CD8-positive, alpha-beta memory T cell (primary cell): ENCODE results near the gene IL17D. TPM values are rescaled to one million over a fixed set of nuclear protein-coding genes. Genes with fewer than 3 reads are reported as not detected.

Experiments used
- CTCF ChIA-PET: fragments of 350-600 bp; sonication (Branson Sonifier 250); formaldehyde crosslinking; loops from one replicate; lab custom pipeline; 2021; ENCODE audit warnings: antibody characterized with exemption; lab: Charles Lee
- POLR2A ChIA-PET: fragments of 350-600 bp; sonication (Branson Sonifier 250); formaldehyde crosslinking; loops from one replicate; lab custom pipeline; 2021; ENCODE audit warnings: antibody characterized with exemption; lab: Charles Lee
- DNase-seq, 5 donors: peaks; one replicate each; pipeline versions ENCODE4 v3.0.0 to v3.0.0-alpha.2; 2020 to 2022; ENCODE audit warnings: mixed read lengths in 1 of 5
- H3K27ac ChIP-seq: one replicate; pipeline ENCODE4 v1.7.0; 2013; ENCODE audit warnings: low read depth, mild to moderate bottlenecking, low read length, moderate library complexity
- H3K27me3 ChIP-seq: 2 replicates; pipeline ENCODE4 v1.7.0; 2013; ENCODE audit warnings: low read length, mild to moderate bottlenecking; ENCODE audit not compliant: insufficient read depth, poor library complexity, severe bottlenecking
- H3K36me3 ChIP-seq: 2 replicates; pipeline ENCODE4 v1.7.0; 2013; ENCODE audit warnings: mild to moderate bottlenecking, low read length, moderate library complexity; ENCODE audit not compliant: insufficient read depth
- H3K4me1 ChIP-seq: 2 replicates; pipeline ENCODE4 v1.7.0; 2013; ENCODE audit warnings: mild to moderate bottlenecking, low read length, moderate library complexity; ENCODE audit not compliant: insufficient read depth
- H3K4me3 ChIP-seq: 2 replicates; pipeline ENCODE4 v1.7.0; 2013; ENCODE audit warnings: mild to moderate bottlenecking, low read length
- H3K9me3 ChIP-seq: 2 replicates; pipeline ENCODE4 v1.7.0; 2013; ENCODE audit warnings: mild to moderate bottlenecking, low read length
- H3K27ac Mint-ChIP-seq, 8 donors: one replicate each; pipeline ENCODE4 v1.8.0; 2020 to 2021; ENCODE audit warnings: mixed read lengths in 8 of 8, mild to moderate bottlenecking in 6 of 8, inconsistent platforms in 3 of 8, moderate library complexity in 3 of 8
- H3K27me3 Mint-ChIP-seq, 2 donors: one replicate each; pipeline ENCODE4 v1.8.0; 2020 to 2021; ENCODE audit warnings: mixed read lengths in 2 of 2, mild to moderate bottlenecking in 1 of 2, moderate library complexity in 1 of 2
- H3K36me3 Mint-ChIP-seq, 3 donors: one replicate each; pipeline ENCODE4 v1.8.0; 2020 to 2021; ENCODE audit warnings: mixed read lengths in 3 of 3, inconsistent platforms in 1 of 3, mild to moderate bottlenecking in 1 of 3
- H3K4me1 Mint-ChIP-seq, 3 donors: one replicate each; pipeline ENCODE4 v1.8.0; 2020 to 2021; ENCODE audit warnings: mixed read lengths in 3 of 3, inconsistent platforms in 1 of 3, mild to moderate bottlenecking in 1 of 3
- H3K4me3 Mint-ChIP-seq, 7 donors: one replicate each; pipeline ENCODE4 v1.8.0; 2020 to 2021; ENCODE audit warnings: mixed read lengths in 7 of 7, mild to moderate bottlenecking in 6 of 7, moderate library complexity in 4 of 7, inconsistent platforms in 2 of 7
- H3K9me3 Mint-ChIP-seq, 5 donors: one replicate each; pipeline ENCODE4 v1.8.0; 2020 to 2022; ENCODE audit warnings: mixed read lengths in 5 of 5, mild to moderate bottlenecking in 3 of 5, moderate library complexity in 2 of 5, inconsistent platforms in 1 of 5
- polyA plus RNA-seq: library from polyadenylated mRNA; unstranded; fragments of 300-500 nt; fragmentation: Illumina TruSeq; gene quantifications from one replicate; pipeline ENCODE4 v1.2.3, GENCODE V29; 2021
- total RNA-seq, 2 experiments: library from RNA; stranded (reverse); gene quantifications; one replicate each; pipeline ENCODE4 v1.2.3, GENCODE V29; 2021

IL17D gene
- total and polyA plus RNA-seq, 3 experiments from 2014 or later = 0.28 to 0.98 (median 0.84) TPM

DNA sequence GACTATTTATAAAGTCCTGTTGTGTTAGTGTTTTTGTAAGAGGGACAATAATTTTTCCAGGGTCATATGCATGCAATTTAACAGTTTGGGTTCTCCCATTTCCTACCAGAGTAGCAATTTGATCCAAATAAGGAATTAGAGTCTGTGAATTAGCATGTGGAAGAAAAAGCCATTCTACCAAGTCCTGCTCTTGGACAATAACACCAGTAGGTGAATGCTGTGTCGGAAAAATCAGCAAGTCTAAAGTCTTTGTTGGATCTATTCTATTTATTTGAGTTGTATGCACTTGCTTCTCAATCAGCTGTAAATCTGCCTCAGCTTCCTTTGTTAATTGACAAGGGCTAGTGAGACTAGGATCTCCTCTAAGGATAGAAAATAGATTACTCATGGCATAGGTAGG lies 21.4 kb upstream of the IL17D start:
- H3K4me3 ChIP-seq = no peak overlapping the region
- H3K9me3 ChIP-seq = no peaks in the 10 kb centered on the region
- H3K27me3 ChIP-seq = no peaks in the 10 kb centered on the region
- DNase-seq = no peak
- H3K9me3 Mint-ChIP-seq = no peaks in the 10 kb centered on the region
- ChIA-PET CTCF (no interaction called here), POLR2A (no interaction called here)
- no peaks in the 10 kb centered on the region for H3K4me1 Mint-ChIP-seq
- no peaks in the 10 kb centered on the region for H3K27me3 Mint-ChIP-seq
- no peak overlapping the region for H3K27ac ChIP-seq
- H3K27ac Mint-ChIP-seq = no peak overlapping the region
- peaks cover 0 to 16% (median 11%) of the 10 kb centered on the region in 3 donors for H3K36me3 Mint-ChIP-seq
- no peak overlapping the region for H3K4me3 Mint-ChIP-seq
- no peaks in the 10 kb centered on the region for H3K36me3 ChIP-seq
- H3K4me1 ChIP-seq = no peaks in the 10 kb centered on the region

DNA sequence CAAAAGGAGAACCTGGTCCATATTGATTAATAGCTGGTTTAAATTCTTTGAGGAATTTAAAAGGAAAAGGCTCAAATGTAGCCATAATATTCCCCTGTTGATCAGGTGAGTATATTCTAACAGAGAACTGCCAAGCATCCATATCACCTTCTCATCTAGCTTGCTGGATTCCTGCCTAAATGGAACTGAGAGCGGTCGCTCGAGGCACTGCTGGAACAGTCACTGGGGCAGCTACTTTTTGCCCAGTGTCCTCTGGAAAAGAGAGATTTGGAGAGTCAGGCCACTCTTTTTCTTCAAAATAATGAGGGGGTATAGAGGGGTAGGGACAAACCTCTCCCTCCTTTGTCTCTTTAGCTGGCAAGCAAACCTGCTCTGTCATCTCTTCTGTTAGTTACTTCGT lies 19.5 kb upstream of the IL17D start:
- Histone ChIP-seq H3K4me3 (no peak overlapping the region), H3K27me3 (no peaks in the 10 kb centered on the region), H3K9me3 (no peaks in the 10 kb centered on the region), H3K27ac (no peak overlapping the region), H3K4me1 (no peaks in the 10 kb centered on the region), H3K36me3 (no peaks in the 10 kb centered on the region)
- ChIA-PET CTCF (no interaction called here), POLR2A (no interaction called here)
- DNase-seq = no peak
- no peaks in the 10 kb centered on the region for H3K27me3 Mint-ChIP-seq
- peaks cover 0 to 14% (median 11%) of the 10 kb centered on the region in 3 donors for H3K36me3 Mint-ChIP-seq
- H3K27ac Mint-ChIP-seq = no peak overlapping the region
- H3K9me3 Mint-ChIP-seq = no peaks in the 10 kb centered on the region
- no peak overlapping the region for H3K4me3 Mint-ChIP-seq
- H3K4me1 Mint-ChIP-seq = no peaks in the 10 kb centered on the region

GRCh38 chr13:20684546-20684945 lies 19.0 kb upstream of the IL17D start:
- Histone ChIP-seq H3K4me1 (no peaks in the 10 kb centered on the region), H3K27ac (no peak overlapping the region), H3K27me3 (no peaks in the 10 kb centered on the region), H3K9me3 (no peaks in the 10 kb centered on the region), H3K4me3 (no peak overlapping the region), H3K36me3 (no peaks in the 10 kb centered on the region)
- ChIA-PET POLR2A (no interaction called here), CTCF (no interaction called here)
- H3K9me3 Mint-ChIP-seq = no peaks in the 10 kb centered on the region
- H3K36me3 Mint-ChIP-seq = peaks cover 0 to 13% (median 11%) of the 10 kb centered on the region in 3 donors
- no peak overlapping the region for H3K4me3 Mint-ChIP-seq
- H3K27me3 Mint-ChIP-seq = no peaks in the 10 kb centered on the region
- no peak for DNase-seq
- H3K27ac Mint-ChIP-seq = no peak overlapping the region
- H3K4me1 Mint-ChIP-seq = no peaks in the 10 kb centered on the region

DNA sequence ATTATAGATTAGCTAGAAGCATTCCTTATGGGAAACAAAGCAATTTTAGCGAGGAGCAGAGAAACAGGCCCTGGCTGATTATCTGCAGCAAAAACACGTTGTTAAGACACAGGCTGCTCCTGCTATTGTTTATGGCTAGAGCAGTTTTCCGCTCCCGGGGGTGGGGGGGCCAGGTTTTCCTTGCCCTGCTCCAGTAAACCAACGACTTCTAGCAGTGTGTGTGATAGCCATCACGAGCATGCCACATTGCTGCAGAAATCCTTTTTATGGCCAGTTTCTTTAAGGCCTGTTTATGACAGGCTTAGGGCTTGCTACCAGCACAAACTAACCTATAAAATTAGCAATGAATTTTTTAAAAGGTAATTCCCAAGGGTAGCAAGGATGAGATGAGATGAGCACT lies 18.4 kb upstream of the IL17D start:
- H3K27ac Mint-ChIP-seq = no peak overlapping the region

GRCh38 chr13:20686167-20686566 lies 17.3 kb upstream of the IL17D start:
- CTCF ChIA-PET = no interaction called here
- H3K9me3 Mint-ChIP-seq = no peaks in the 10 kb centered on the region
- H3K27me3 Mint-ChIP-seq = no peaks in the 10 kb centered on the region

More for the DNA sequence above, 18.4 kb upstream of the IL17D start:
- Histone ChIP-seq H3K4me1 (no peaks in the 10 kb centered on the region), H3K9me3 (no peaks in the 10 kb centered on the region), H3K27ac (no peak overlapping the region), H3K27me3 (no peaks in the 10 kb centered on the region), H3K4me3 (no peak overlapping the region), H3K36me3 (no peaks in the 10 kb centered on the region)
- CTCF ChIA-PET = no interaction called here
- DNase-seq = no peak
- Mint-ChIP-seq H3K36me3 (peaks cover 0 to 11% (median 10%) of the 10 kb centered on the region in 3 donors), H3K4me1 (no peaks in the 10 kb centered on the region), H3K9me3 (no peaks in the 10 kb centered on the region), H3K27me3 (no peaks in the 10 kb centered on the region), H3K4me3 (no peak overlapping the region)
- POLR2A ChIA-PET = no interaction called here

GRCh38 chr13:20686863-20687579 lies 16.5 kb upstream of the IL17D start:
- Histone ChIP-seq H3K9me3 (no peaks in the 10 kb centered on the region), H3K27ac (no peak overlapping the region), H3K27me3 (no peaks in the 10 kb centered on the region), H3K36me3 (no peaks in the 10 kb centered on the region), H3K4me1 (no peaks in the 10 kb centered on the region), H3K4me3 (no peak overlapping the region)
- Mint-ChIP-seq H3K36me3 (peaks cover 0 to 9% (median 4%) of the 10 kb centered on the region in 3 donors), H3K4me1 (no peaks in the 10 kb centered on the region), H3K27me3 (no peaks in the 10 kb centered on the region), H3K27ac (no peak overlapping the region), H3K9me3 (no peaks in the 10 kb centered on the region), H3K4me3 (no peak overlapping the region)
- ChIA-PET CTCF (no interaction called here), POLR2A (no interaction called here)
- no peak for DNase-seq

More at GRCh38 chr13:20686167-20686566, 17.3 kb upstream of the IL17D start:
- Mint-ChIP-seq H3K27ac (no peak overlapping the region), H3K4me3 (no peak overlapping the region), H3K36me3 (peaks cover 0 to 10% (median 4%) of the 10 kb centered on the region in 3 donors), H3K4me1 (no peaks in the 10 kb centered on the region)
- DNase-seq = no peak
- Histone ChIP-seq H3K27me3 (no peaks in the 10 kb centered on the region), H3K27ac (no peak overlapping the region), H3K36me3 (no peaks in the 10 kb centered on the region), H3K9me3 (no peaks in the 10 kb centered on the region), H3K4me1 (no peaks in the 10 kb centered on the region), H3K4me3 (no peak overlapping the region)
- POLR2A ChIA-PET = no interaction called here

DNA sequence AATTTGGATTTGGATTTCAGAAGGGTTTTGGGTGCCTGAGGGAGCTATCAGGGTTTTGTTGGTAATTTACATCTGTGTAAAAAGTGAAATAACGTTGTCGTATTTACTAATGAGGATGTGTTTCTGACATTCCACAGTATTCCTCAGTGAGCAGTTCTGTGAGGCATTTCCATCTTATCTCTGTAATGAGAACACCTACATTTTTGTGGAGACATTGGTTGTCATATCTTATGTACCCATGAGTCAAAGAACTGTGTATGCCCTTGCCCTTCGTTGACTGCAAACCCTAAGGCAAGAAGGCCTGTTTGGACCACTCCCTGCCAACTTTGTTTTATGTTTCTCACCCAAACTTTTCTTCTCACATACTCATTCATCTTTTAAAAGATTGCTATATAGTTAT lies 14.2 kb upstream of the IL17D start:
- Mint-ChIP-seq H3K27ac (no peak overlapping the region), H3K36me3 (peaks cover 0 to 6% (median 0%) of the 10 kb centered on the region in 3 donors), H3K4me1 (no peaks in the 10 kb centered on the region), H3K9me3 (no peaks in the 10 kb centered on the region), H3K27me3 (peaks cover 0 to 3% of the 10 kb centered on the region in 2 donors), H3K4me3 (no peak overlapping the region)
- Histone ChIP-seq H3K27ac (no peak overlapping the region), H3K9me3 (no peaks in the 10 kb centered on the region), H3K36me3 (no peaks in the 10 kb centered on the region), H3K4me1 (no peaks in the 10 kb centered on the region), H3K4me3 (no peak overlapping the region), H3K27me3 (no peaks in the 10 kb centered on the region)
- no peak for DNase-seq
- CTCF ChIA-PET = no interaction called here
- POLR2A ChIA-PET = no interaction called here

GRCh38 chr13:20691616-20692015 lies 11.9 kb upstream of the IL17D start:
- no peak for DNase-seq
- Mint-ChIP-seq H3K27ac (no peak overlapping the region), H3K4me1 (no peaks in the 10 kb centered on the region), H3K9me3 (no peaks in the 10 kb centered on the region), H3K27me3 (peaks cover 5 to 15% of the 10 kb centered on the region in 2 donors), H3K36me3 (peaks cover 0 to 4% (median 0%) of the 10 kb centered on the region in 3 donors), H3K4me3 (no peak overlapping the region)
- no peaks in the 10 kb centered on the region for H3K4me1 ChIP-seq
- no peak overlapping the region for H3K27ac ChIP-seq
- H3K4me3 ChIP-seq = no peak overlapping the region
- no peaks in the 10 kb centered on the region for H3K9me3 ChIP-seq
- no peaks in the 10 kb centered on the region for H3K27me3 ChIP-seq
- ChIA-PET CTCF (no interaction called here), POLR2A (no interaction called here)
- H3K36me3 ChIP-seq = no peaks in the 10 kb centered on the region
